Chondrocyte (in vitro differentiated cells): ENCODE results near the gene TGM3. TPM values are rescaled to one million over a fixed set of nuclear protein-coding genes. Genes with fewer than 3 reads are reported as not detected.

Experiments used
- DNase-seq: peaks from one replicate; pipeline ENCODE4 v3.0.0; 2021; ENCODE audit warnings: mixed read lengths, low spot score
- H3K27ac Mint-ChIP-seq: one replicate; pipeline ENCODE4 v1.8.0; 2021; ENCODE audit warnings: mild to moderate bottlenecking, moderate library complexity, mixed read lengths; ENCODE audit not compliant: unreplicated experiment
- H3K27me3 Mint-ChIP-seq: 2 replicates; pipeline ENCODE4 v1.8.0; 2021; ENCODE audit warnings: low read depth, mixed read lengths
- H3K36me3 Mint-ChIP-seq: 2 replicates; pipeline ENCODE4 v1.8.0; 2021; ENCODE audit warnings: low read depth, mixed read lengths
- H3K4me1 Mint-ChIP-seq: 2 replicates; pipeline ENCODE4 v1.8.0; 2021; ENCODE audit warnings: low read depth, mild to moderate bottlenecking, mixed read lengths
- H3K4me3 Mint-ChIP-seq: one replicate; pipeline ENCODE4 v1.8.0; 2021; ENCODE audit warnings: mild to moderate bottlenecking, moderate library complexity, mixed read lengths; ENCODE audit not compliant: unreplicated experiment
- H3K9me3 Mint-ChIP-seq: 2 replicates; pipeline ENCODE4 v1.8.0; 2021; ENCODE audit warnings: low read depth, mixed read lengths
- total RNA-seq: library from RNA; stranded (reverse); gene quantifications from 3 replicates; pipeline ENCODE4 v1.2.1, GENCODE V29; 2021
- TF ChIP-seq, protein P1 (sequence below): fragments of 200-600 bp; sonication (generic); IDR thresholded peaks from 2 replicates; pipeline ENCODE4 v1.5.0; 2021; ENCODE audit warnings: antibody characterized with exemption, mild to moderate bottlenecking, moderate library complexity

TGM3 gene
- total RNA-seq, 1 donor from 2014 or later = not detected

DNA sequence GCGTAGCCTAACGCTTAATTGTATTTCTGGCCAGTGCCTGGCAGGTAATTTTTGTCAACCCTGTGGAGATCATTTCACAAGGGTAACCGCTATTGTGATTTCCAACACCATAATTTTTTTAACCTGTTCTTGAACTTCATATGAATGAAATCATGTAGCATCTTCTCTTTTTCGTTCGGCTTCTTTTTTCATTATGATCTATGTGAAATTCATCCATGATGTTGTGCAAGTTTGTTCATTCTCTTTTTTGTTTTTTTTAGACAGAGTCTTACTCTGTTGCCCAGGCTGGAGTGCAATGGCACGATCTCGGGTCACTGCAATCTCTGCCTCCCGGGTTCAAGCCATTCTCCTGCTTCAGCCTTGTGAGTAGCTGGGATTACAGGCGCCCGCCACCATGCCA lies 42.5 kb upstream of the TGM3 start:
- Mint-ChIP-seq H3K4me1 (no peaks in the 10 kb centered on the region), H3K4me3 (no peak overlapping the region)

DNA sequence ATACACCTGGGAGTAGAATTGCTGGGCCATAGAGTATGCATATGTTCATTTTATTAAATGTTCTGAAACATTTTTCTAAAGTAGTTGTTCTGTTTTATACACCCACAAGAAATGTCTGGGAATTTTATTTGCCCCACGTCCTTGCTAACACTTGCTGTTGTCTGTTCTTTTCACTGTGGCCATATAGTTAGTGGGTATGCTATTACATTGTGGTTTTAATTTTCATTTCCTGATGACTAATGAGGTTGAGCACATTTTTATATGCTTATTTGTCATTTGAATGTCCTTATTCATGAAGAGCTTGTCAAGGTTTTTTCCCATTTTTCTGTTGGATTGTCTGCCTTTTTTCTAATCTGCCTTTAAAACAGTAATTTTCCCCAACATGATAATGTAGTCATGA lies 41.5 kb upstream of the TGM3 start:
- Mint-ChIP-seq H3K27ac (no peak overlapping the region), H3K36me3 (no peaks in the 10 kb centered on the region), H3K9me3 (no peaks in the 10 kb centered on the region), H3K4me3 (no peak overlapping the region), H3K4me1 (no peaks in the 10 kb centered on the region), H3K27me3 (peaks cover 3% of the 10 kb centered on the region)
- no peak for DNase-seq
- TF ChIP-seq, protein P1, sequence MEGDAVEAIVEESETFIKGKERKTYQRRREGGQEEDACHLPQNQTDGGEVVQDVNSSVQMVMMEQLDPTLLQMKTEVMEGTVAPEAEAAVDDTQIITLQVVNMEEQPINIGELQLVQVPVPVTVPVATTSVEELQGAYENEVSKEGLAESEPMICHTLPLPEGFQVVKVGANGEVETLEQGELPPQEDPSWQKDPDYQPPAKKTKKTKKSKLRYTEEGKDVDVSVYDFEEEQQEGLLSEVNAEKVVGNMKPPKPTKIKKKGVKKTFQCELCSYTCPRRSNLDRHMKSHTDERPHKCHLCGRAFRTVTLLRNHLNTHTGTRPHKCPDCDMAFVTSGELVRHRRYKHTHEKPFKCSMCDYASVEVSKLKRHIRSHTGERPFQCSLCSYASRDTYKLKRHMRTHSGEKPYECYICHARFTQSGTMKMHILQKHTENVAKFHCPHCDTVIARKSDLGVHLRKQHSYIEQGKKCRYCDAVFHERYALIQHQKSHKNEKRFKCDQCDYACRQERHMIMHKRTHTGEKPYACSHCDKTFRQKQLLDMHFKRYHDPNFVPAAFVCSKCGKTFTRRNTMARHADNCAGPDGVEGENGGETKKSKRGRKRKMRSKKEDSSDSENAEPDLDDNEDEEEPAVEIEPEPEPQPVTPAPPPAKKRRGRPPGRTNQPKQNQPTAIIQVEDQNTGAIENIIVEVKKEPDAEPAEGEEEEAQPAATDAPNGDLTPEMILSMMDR = no peak

More for the DNA sequence above, 42.5 kb upstream of the TGM3 start:
- no peak for DNase-seq
- TF ChIP-seq, protein P1 = no peak
- H3K36me3 Mint-ChIP-seq = no peaks in the 10 kb centered on the region
- no peaks in the 10 kb centered on the region for H3K9me3 Mint-ChIP-seq
- H3K27me3 Mint-ChIP-seq = peaks cover 7% of the 10 kb centered on the region
- H3K27ac Mint-ChIP-seq = no peak overlapping the region

DNA sequence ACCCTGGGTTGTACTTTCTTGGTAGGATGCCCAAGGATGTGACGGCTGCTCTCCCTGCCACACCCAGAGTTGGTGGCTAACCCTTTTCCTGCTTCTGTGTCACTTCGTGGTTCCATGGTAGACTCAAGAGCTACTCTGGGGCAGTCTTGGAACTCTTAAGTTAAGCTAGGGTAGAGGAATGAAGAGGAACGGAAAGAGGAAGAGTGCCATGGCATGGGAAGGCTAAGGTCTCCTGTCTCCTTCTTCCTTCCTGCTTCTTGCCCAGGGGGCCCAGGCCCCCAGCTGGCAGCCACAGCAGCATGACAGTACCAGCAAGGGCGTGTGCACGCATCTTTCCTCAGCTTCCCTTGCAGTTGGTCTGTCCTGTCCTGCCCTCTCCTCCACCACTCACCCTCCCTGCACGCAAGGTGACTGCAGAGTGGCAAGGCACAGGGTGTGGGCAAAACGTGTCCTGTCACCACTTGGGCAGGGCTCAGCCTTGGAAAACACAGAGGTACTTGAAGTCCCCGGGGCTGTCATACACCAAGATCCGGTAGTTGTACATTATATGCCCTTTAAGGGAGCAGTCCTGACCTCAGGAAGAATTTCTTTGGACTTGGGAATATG lies 39.8 kb upstream of the TGM3 start:
- no peaks in the 10 kb centered on the region for H3K36me3 Mint-ChIP-seq
- TF ChIP-seq, protein P1 = no peak
- no peak for DNase-seq
- H3K4me1 Mint-ChIP-seq = no peaks in the 10 kb centered on the region
- no peak overlapping the region for H3K4me3 Mint-ChIP-seq
- no peak overlapping the region for H3K27ac Mint-ChIP-seq
- no peaks in the 10 kb centered on the region for H3K9me3 Mint-ChIP-seq
- peaks cover 3% of the 10 kb centered on the region for H3K27me3 Mint-ChIP-seq

DNA sequence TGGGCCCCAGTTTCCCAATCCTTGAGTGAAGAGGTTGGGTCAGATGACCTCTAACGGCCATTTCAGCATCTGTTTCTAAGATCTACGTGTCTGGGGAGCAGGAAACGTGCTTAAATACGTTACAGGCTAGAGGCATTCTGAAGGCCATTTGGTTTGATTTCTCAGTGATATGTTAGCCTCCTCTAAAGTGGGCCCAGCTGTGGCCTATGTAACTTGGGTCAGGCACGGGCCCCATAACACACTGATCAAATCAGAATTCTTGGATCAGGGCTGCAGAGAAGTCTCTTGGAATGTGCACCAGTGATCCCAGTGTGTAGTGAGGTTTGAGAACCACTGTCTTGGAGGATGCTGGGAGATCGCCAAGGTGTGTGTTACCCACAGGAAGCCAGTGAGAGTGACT lies 36.1 kb upstream of the TGM3 start:
- Mint-ChIP-seq H3K27ac (no peak overlapping the region), H3K36me3 (no peaks in the 10 kb centered on the region), H3K4me1 (no peaks in the 10 kb centered on the region)

DNA sequence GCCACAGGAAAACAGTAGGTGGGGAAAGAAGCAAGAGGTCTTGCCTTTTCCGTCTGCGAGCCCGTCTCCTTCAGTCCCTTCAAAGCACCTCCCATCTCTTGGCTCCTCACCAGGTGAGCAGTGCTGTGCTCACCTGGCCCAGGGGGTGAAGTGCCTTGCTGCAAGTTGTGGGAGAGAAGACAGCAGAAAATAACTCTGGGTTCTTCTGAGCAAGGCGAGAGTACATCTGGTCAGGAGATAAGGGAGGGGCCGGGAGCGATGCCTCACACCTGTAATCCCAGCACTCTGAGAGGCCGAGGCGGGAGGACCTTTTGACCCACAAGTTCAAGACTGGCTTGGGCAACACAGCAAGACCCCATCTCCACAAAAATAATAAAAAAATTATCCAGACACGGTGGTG lies 35.6 kb upstream of the TGM3 start:
- H3K4me3 Mint-ChIP-seq = no peak overlapping the region
- H3K4me1 Mint-ChIP-seq = no peaks in the 10 kb centered on the region
- H3K36me3 Mint-ChIP-seq = no peaks in the 10 kb centered on the region
- no peak overlapping the region for H3K27ac Mint-ChIP-seq
- TF ChIP-seq, protein P1 = no peak
- DNase-seq = no peak
- H3K27me3 Mint-ChIP-seq = peaks cover 3% of the 10 kb centered on the region
- H3K9me3 Mint-ChIP-seq = no peaks in the 10 kb centered on the region

More for the DNA sequence above, 36.1 kb upstream of the TGM3 start:
- Mint-ChIP-seq H3K4me3 (no peak overlapping the region), H3K27me3 (peaks cover 3% of the 10 kb centered on the region), H3K9me3 (no peaks in the 10 kb centered on the region)
- no peak for DNase-seq
- TF ChIP-seq, protein P1 = no peak
